CD4-positive, alpha-beta T cell treated with Interleukin-21 for 1 hour (primary cell): Measurements from ENCODE around the gene MED23.

ENCODE experiments used
- DNase-seq: peaks from one replicate; pipeline ENCODE4 v3.0.0-alpha.2; 2020

Gene MED23, protein sequence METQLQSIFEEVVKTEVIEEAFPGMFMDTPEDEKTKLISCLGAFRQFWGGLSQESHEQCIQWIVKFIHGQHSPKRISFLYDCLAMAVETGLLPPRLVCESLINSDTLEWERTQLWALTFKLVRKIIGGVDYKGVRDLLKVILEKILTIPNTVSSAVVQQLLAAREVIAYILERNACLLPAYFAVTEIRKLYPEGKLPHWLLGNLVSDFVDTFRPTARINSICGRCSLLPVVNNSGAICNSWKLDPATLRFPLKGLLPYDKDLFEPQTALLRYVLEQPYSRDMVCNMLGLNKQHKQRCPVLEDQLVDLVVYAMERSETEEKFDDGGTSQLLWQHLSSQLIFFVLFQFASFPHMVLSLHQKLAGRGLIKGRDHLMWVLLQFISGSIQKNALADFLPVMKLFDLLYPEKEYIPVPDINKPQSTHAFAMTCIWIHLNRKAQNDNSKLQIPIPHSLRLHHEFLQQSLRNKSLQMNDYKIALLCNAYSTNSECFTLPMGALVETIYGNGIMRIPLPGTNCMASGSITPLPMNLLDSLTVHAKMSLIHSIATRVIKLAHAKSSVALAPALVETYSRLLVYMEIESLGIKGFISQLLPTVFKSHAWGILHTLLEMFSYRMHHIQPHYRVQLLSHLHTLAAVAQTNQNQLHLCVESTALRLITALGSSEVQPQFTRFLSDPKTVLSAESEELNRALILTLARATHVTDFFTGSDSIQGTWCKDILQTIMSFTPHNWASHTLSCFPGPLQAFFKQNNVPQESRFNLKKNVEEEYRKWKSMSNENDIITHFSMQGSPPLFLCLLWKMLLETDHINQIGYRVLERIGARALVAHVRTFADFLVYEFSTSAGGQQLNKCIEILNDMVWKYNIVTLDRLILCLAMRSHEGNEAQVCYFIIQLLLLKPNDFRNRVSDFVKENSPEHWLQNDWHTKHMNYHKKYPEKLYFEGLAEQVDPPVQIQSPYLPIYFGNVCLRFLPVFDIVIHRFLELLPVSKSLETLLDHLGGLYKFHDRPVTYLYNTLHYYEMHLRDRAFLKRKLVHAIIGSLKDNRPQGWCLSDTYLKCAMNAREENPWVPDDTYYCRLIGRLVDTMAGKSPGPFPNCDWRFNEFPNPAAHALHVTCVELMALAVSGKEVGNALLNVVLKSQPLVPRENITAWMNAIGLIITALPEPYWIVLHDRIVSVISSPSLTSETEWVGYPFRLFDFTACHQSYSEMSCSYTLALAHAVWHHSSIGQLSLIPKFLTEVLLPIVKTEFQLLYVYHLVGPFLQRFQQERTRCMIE (N-terminal part only)

GRCh38 chr6:131627724-131628682 lies at the start of gene MED23:
TSS of gene MED23 (minus strand) at chr6:131628242. CDS start at chr6:131628049, 193 bp downstream.
- DNase-seq, result peak; percentile 94

- no peak for DNase-seq
These were observed 45.1 kb upstream of the MED23 start for GRCh38 chr6:131673184-131673583.

- no peak for DNase-seq
These were observed 41.8 kb upstream of the MED23 start for GRCh38 chr6:131669891-131670290.

DNA sequence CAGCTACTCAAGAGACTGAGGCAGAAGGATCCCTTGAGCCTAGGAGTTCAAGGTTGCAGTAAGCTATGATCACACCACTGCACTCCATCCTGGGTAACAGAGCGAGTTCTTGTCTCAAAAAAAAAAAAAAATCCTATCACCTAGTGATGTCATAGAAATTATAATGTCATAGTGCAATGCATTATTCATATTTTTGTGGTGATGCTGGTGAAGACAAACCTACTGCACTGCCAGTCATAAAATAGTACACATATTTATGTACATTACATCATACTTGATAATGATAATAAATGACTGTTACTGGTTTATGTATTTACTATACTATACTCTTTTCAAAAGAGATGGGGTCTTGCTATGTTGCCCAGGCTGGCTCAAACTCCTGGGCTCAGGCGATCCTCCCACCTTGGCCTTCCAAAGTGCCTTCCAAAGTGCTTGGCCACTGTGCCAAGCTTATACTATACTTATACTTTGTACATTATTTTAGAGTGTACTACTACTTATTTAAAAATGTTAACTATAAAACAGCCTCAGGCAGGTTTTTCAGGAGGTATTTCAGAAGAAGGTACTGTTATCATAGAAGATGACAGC lies 35.6 kb upstream of the MED23 start:
- no peak for DNase-seq

- no peak for DNase-seq
These were observed 32.2 kb upstream of the MED23 start for GRCh38 chr6:131660195-131660594.

DNA sequence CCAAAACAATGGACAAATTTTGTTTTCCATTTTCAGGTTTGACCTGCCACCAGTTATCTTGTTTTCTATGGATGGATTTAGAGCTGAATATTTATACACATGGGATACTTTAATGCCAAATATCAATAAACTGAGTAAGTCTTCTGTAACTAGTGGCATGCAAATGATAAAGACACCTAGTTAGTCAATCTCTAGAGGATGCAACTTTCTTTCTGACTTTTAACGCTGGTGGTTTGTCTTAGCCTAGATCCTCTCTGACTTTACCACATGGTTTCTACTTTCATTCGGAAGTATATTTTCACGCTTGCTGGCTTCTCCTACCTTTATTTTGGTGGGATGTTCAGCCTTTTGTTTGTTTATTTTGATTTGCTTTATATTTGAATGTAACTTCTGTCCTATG lies 30.2 kb upstream of the MED23 start:
- no peak for DNase-seq

DNA sequence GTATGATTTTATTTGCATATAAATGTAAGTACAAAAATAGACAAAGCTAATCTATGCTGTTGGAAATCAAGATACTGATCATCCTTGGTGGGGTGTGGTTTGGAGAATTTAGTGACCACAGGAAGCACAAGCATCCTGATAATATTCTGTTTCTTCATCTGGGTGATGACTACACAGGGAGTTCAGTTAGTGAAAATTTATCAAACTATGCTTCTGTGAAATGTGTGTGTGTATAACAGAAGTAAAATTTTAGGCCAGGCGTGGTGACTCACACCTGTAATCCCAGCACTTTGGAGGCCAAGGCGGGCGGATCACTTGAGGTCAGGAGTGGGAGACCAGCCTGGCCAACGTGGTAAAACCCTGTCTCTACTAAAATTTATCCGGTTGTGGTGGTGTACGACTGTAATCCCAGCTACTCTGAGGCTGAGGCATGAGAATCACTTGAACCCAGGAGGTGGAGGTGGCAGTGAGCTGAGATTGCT lies 29.6 kb upstream of the MED23 start:
- no peak for DNase-seq

- DNase-seq, result no peak
These were observed 29.2 kb upstream of the MED23 start for GRCh38 chr6:131657222-131657621.

GRCh38 chr6:131656667-131657066 lies 28.6 kb upstream of the MED23 start:
- DNase-seq, result no peak

- no peak for DNase-seq
These were observed 27.9 kb upstream of the MED23 start for GRCh38 chr6:131655951-131656350.

DNA sequence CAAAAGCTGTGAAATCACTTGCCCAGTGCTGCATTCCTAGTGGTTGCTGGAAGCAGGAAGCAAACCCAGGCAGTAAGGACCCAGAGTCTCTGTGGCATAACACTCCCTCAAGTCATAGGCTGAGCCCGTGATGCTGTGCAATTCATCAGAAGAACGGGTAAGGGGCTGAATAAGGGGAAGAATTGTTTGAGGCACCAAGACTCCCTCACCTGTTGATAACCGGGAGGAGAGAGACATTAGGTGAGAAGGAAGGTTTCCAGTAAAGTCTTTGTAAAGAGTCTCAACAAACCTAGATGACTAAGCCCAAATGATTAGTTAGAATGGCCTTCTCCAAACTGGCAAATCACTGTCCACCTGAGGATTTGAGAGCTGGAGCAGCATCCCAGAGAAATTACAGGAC lies 27.3 kb upstream of the MED23 start:
- DNase-seq, result no peak

GRCh38 chr6:131654326-131654725 lies 26.3 kb upstream of the MED23 start:
- no peak for DNase-seq

- DNase-seq, result no peak
These were observed 24.4 kb upstream of the MED23 start for GRCh38 chr6:131652472-131652871.

- DNase-seq, result no peak
These were observed 23.7 kb upstream of the MED23 start for GRCh38 chr6:131651782-131652181.

- DNase-seq, result no peak
These were observed 18.2 kb upstream of the MED23 start for GRCh38 chr6:131646249-131646670.

DNA sequence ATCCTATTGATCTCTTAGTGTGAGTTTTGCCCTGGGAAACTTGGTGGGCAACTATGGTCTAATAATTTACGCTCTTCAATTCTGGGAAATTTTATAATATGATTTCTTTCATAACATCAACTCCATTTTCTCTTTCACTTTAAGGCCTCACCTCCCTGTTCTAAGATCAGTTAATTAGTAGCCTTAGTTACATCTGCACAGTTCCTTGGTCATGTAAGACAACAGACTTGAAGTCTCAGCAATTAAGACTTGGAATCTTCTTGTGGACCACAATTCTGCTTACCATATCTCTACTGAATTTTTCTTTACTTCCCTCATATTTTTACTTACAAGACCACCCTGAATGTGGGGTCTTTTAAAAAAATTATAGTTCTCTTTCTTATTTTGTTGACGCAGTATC lies 17.8 kb upstream of the MED23 start:
- no peak for DNase-seq

- DNase-seq, result no peak
These were observed 16.9 kb upstream of the MED23 start for GRCh38 chr6:131644921-131645320.

DNA sequence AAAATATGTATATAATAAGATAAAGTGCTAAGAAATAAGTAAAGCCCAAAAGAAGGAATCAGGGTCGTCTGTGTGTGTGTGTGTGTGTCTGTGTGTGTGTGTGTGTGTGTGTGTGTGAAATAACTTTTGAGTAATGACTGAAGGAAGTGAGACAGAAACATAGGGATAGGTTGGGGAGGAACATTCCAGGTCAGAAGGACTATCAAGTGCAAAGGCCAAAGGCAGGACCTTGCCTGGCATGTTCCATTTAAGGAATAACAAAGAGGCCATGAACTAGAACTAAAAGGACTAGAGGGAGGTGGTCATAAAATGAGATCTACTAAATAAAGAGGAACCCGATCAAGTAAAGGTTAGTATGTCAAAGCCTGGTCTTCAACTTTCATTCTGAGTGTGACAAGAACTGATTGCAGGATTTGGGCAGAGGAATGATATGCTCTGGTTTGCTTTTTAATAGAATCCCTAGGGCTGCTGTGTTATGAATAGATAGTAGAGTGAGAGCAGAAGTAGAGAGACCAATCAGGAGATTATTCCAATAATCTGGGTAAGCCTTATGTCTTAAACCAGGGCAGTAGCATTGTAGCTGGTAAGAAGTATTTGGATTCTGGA lies 15.9 kb upstream of the MED23 start:
- DNase-seq, result no peak

GRCh38 chr6:131642987-131643611 lies 15.1 kb upstream of the MED23 start:
- DNase-seq, result no peak

GRCh38 chr6:131642565-131642964 lies 14.5 kb upstream of the MED23 start:
- no peak for DNase-seq
